Measurements from ENCODE around the gene CDK14. TPM values are rescaled to one million over a fixed set of nuclear protein-coding genes. Genes with fewer than 3 reads are reported as not detected.
"Not testable (repeated sequence)": the region's sequence is repeated elsewhere in the genome, so short reads cannot be mapped to it uniquely, and the experiment has no call there.

Gene CDK14
- total and polyA plus RNA-seq, 8 donors, result 0.58 to 43.9 (median 12.2) TPM

GRCh38 chr7:91168871-91169829 is 573.0 kb downstream of the CDK14 start:
- H3K27me3 ChIP-seq, result no peaks in the 10 kb centered on the region
- H3K27ac ChIP-seq, result no peak overlapping the region
- intact Hi-C loops (cut with DNase I; ENCODE audit: low total_unique reads), result no loop called here
- peak in 1 of 2 donors; percentile 32 for DNase-seq
- no peaks in the 10 kb centered on the region for H3K36me3 ChIP-seq
- no peaks in the 10 kb centered on the region for H3K9me3 ChIP-seq
- 67 to 75% (median 70%) methylated on average over 11 of the region's 11 CpGs for WGBS, 5 donors
- TF ChIP-seq POLR2AphosphoS5 (IDR thresholded peaks at IDR 0.05), result no peak
- no peak overlapping the region for H3K4me3 ChIP-seq
- peaks cover 0 to 5% (median 0%) of the 10 kb centered on the region in 4 donors for H3K4me1 ChIP-seq

GRCh38 chr7:91169830-91170191 is 573.7 kb downstream of the CDK14 start:
- H3K4me3 ChIP-seq, result no peak overlapping the region
- no peaks in the 10 kb centered on the region for H3K9me3 ChIP-seq
- no peak for DNase-seq
- WGBS, 5 donors, result 62 to 72% (median 65%) methylated on average over 5 of the region's 5 CpGs
- TF ChIP-seq POLR2A (IDR thresholded peaks at IDR 0.05) (no peak), POLR2AphosphoS5 (IDR thresholded peaks at IDR 0.05) (no peak), CTCF (IDR thresholded peaks at IDR 0.05) (no peak), EP300 (IDR thresholded peaks at IDR 0.05) (no peak)
- H3K27ac ChIP-seq, result no peak overlapping the region
- H3K36me3 ChIP-seq, result no peaks in the 10 kb centered on the region
- peaks cover 0 to 5% (median 0%) of the 10 kb centered on the region in 4 donors for H3K4me1 ChIP-seq
- H3K27me3 ChIP-seq, result no peaks in the 10 kb centered on the region
- intact Hi-C loops (cut with DNase I; ENCODE audit: low total_unique reads), result no loop called here

GRCh38 chr7:91173265-91173664 is 577.1 kb downstream of the CDK14 start:
- H3K9me3 ChIP-seq; H3K27me3 ChIP-seq; H3K36me3 ChIP-seq; DNase-seq; H3K4me3 ChIP-seq; intact Hi-C loops (cut with DNase I; ENCODE audit: low total_unique reads); H3K4me1 ChIP-seq; H3K27ac ChIP-seq: not testable (repeated sequence)
- WGBS, 5 donors, result 92 to 98% (median 96%) methylated on average over 4 to 11 of the region's 11 CpGs

GRCh38 chr7:91180746-91181145 is 584.6 kb downstream of the CDK14 start:
- DNase-seq, result no peak
- no peak overlapping the region for H3K4me3 ChIP-seq
- H3K4me1 ChIP-seq, result no peaks in the 10 kb centered on the region
- no peak for TF ChIP-seq POLR2A (IDR thresholded peaks at IDR 0.05)
- TF ChIP-seq EP300 (IDR thresholded peaks at IDR 0.05), result no peak
- TF ChIP-seq CTCF (IDR thresholded peaks at IDR 0.05), result no peak
- TF ChIP-seq POLR2AphosphoS5 (IDR thresholded peaks at IDR 0.05), result no peak
- H3K27me3 ChIP-seq, result no peaks in the 10 kb centered on the region
- H3K36me3 ChIP-seq, result no peaks in the 10 kb centered on the region
- intact Hi-C loops (cut with DNase I; ENCODE audit: low total_unique reads), result no loop called here
- no peaks in the 10 kb centered on the region for H3K9me3 ChIP-seq
- WGBS, 5 donors, result 16 to 54% (median 19%) methylated on average over 1 of the region's 1 CpG
- H3K27ac ChIP-seq, result no peak overlapping the region

- Histone ChIP-seq H3K36me3 (no peaks in the 10 kb centered on the region), H3K9me3 (no peaks in the 10 kb centered on the region), H3K27ac (no peak overlapping the region), H3K4me3 (no peak overlapping the region), H3K27me3 (no peaks in the 10 kb centered on the region), H3K4me1 (no peaks in the 10 kb centered on the region)
- TF ChIP-seq POLR2A (IDR thresholded peaks at IDR 0.05) (no peak), CTCF (IDR thresholded peaks at IDR 0.05) (no peak), POLR2AphosphoS5 (IDR thresholded peaks at IDR 0.05) (no peak), EP300 (IDR thresholded peaks at IDR 0.05) (no peak)
- no peak for DNase-seq
- intact Hi-C loops (cut with DNase I; ENCODE audit: low total_unique reads), result no loop called here
Observed at GRCh38 chr7:91181949-91182348, 585.8 kb downstream of the CDK14 start.

Measured in stomach (tissue), 9 donors.